ENCODE results near the gene HDAC4.

DNA sequence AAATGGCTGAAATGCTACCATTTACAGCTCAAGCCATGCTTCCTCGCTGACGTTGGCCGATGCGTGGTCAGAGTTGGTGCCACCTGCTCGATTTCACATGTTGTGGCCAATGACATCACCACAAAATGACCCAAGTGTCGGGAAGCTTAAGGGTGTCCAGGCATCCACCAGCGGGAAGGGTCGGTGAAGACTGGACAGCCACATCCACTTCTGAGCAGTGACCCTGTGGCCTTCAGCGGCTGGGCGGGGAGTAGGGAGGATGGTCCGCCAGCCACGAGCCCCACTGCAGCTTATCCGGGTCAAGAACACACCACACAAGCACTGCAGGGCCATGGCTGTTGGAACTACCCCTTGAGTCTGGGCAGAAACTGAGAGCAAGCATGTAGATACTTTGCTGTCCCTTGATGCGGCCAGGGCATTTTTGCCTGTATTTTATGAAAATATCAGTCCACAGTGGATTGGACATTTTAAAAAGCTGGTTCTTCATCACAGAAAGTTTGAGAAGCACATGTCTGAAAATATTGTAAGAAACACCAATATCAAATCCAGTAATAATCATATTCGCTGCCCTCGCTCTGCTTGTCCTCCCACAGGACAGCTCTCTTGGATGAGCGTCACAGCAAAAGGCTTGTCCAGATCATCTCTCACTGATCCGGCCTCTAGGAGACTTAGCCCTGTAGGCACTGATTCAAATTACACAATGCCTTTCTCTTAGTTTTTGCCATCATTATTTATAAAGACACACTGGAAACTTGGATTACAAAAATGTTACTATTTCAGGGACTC is 379.0 kb downstream of the HDAC4 start:
- TF ChIP-seq POLR2A (IDR thresholded peaks at IDR 0.05) (no peak), POLR2AphosphoS5 (IDR thresholded peaks at IDR 0.05) (no peak), EP300 (IDR thresholded peaks at IDR 0.05) (no peak)
- TF ChIP-seq, protein P1, sequence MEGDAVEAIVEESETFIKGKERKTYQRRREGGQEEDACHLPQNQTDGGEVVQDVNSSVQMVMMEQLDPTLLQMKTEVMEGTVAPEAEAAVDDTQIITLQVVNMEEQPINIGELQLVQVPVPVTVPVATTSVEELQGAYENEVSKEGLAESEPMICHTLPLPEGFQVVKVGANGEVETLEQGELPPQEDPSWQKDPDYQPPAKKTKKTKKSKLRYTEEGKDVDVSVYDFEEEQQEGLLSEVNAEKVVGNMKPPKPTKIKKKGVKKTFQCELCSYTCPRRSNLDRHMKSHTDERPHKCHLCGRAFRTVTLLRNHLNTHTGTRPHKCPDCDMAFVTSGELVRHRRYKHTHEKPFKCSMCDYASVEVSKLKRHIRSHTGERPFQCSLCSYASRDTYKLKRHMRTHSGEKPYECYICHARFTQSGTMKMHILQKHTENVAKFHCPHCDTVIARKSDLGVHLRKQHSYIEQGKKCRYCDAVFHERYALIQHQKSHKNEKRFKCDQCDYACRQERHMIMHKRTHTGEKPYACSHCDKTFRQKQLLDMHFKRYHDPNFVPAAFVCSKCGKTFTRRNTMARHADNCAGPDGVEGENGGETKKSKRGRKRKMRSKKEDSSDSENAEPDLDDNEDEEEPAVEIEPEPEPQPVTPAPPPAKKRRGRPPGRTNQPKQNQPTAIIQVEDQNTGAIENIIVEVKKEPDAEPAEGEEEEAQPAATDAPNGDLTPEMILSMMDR (IDR thresholded peaks at IDR 0.05) = no peak
